ENCODE data around the gene EN1.

EN1 gene

GRCh38 chr2:118832791-118833715, 14.4 kb downstream of the EN1 start:
- TF ChIP-seq L3MBTL2 (conservative IDR thresholded peaks at IDR 0.05) = no peak
- no peak for TF ChIP-seq SUZ12 (IDR thresholded peaks at IDR 0.05)
- no peak for DNase-seq (ENCODE audit: extremely low spot score)
- POLR2A ChIA-PET = no interaction called here
- CTCF ChIA-PET = interaction anchor here (1.5 kb wide), 1 partner anchor 13 kb away, joined by 3 read pairs; no protein-coding TSS in a partner anchor

- CTCF ChIA-PET = interaction anchor here (1.5 kb wide), 1 partner anchor 14 kb away, joined by 3 read pairs; no protein-coding TSS in a partner anchor
- no peak for DNase-seq (ENCODE audit: extremely low spot score)
- POLR2A ChIA-PET = no interaction called here
- no peak for TF ChIP-seq SUZ12 (IDR thresholded peaks at IDR 0.05)
- no peak for TF ChIP-seq ELF4 (IDR thresholded peaks at IDR 0.05)
Observed at GRCh38 chr2:118832071-118832790, 15.2 kb downstream of the EN1 start.

GRCh38 chr2:118830881-118831280, 16.6 kb downstream of the EN1 start:
- ChIA-PET POLR2A (no interaction called here), CTCF (no interaction called here)
- no peak for TF ChIP-seq ZNF384 (IDR thresholded peaks at IDR 0.05)
- no peak for TF ChIP-seq CTBP1 (IDR thresholded peaks at IDR 0.05; ENCODE audit: borderline replicate concordance)
- TF ChIP-seq FOXA1 (IDR thresholded peaks at IDR 0.05) = no peak
- no peak for TF ChIP-seq TARDBP (IDR thresholded peaks at IDR 0.05)
- TF ChIP-seq PKNOX1 (IDR thresholded peaks at IDR 0.05) = no peak
- TF ChIP-seq NFRKB (IDR thresholded peaks at IDR 0.05) = no peak
- TF ChIP-seq SUZ12 (IDR thresholded peaks at IDR 0.05) = no peak
- no peak for DNase-seq (ENCODE audit: extremely low spot score)

- ChIA-PET POLR2A (no interaction called here), CTCF (no interaction called here)
- TF ChIP-seq NFRKB (IDR thresholded peaks at IDR 0.05) (no peak), L3MBTL2 (conservative IDR thresholded peaks at IDR 0.05) (no peak), LEF1 (IDR thresholded peaks at IDR 0.05; ENCODE audit: borderline replicate concordance) (no peak), SUZ12 (IDR thresholded peaks at IDR 0.05) (no peak), BHLHE40 (IDR thresholded peaks at IDR 0.05; ENCODE audit: borderline replicate concordance) (no peak)
- no peak for DNase-seq (ENCODE audit: extremely low spot score)
Observed at GRCh38 chr2:118830118-118830517, 17.3 kb downstream of the EN1 start.

- no peak for TF ChIP-seq LEF1 (IDR thresholded peaks at IDR 0.05; ENCODE audit: borderline replicate concordance)
- no peak for TF ChIP-seq BHLHE40 (IDR thresholded peaks at IDR 0.05; ENCODE audit: borderline replicate concordance)
- TF ChIP-seq ELF4 (IDR thresholded peaks at IDR 0.05) = no peak
- TF ChIP-seq SUZ12 (IDR thresholded peaks at IDR 0.05) = no peak
- no peak for TF ChIP-seq FOXM1 (IDR thresholded peaks at IDR 0.05; ENCODE audit: borderline replicate concordance)
- no peak for TF ChIP-seq NFRKB (IDR thresholded peaks at IDR 0.05)
- no peak for TF ChIP-seq CTBP1 (IDR thresholded peaks at IDR 0.05; ENCODE audit: borderline replicate concordance)
- no peak for TF ChIP-seq ZNF384 (IDR thresholded peaks at IDR 0.05)
- no peak for TF ChIP-seq FOXA1 (IDR thresholded peaks at IDR 0.05)
- TF ChIP-seq PKNOX1 (IDR thresholded peaks at IDR 0.05) = no peak
- no peak for TF ChIP-seq ARNT (IDR thresholded peaks at IDR 0.05)
- TF ChIP-seq L3MBTL2 (conservative IDR thresholded peaks at IDR 0.05) = no peak
- TF ChIP-seq FOXK2 (IDR thresholded peaks at IDR 0.05) = no peak
- TF ChIP-seq TARDBP (IDR thresholded peaks at IDR 0.05) = no peak
- no peak for TF ChIP-seq SP1 (IDR thresholded peaks at IDR 0.05)
- TF ChIP-seq HDGF (IDR thresholded peaks at IDR 0.05; ENCODE audit: borderline replicate concordance) = no peak
- no peak for DNase-seq (ENCODE audit: extremely low spot score)
- CTCF ChIA-PET = no interaction called here
- POLR2A ChIA-PET = no interaction called here
Observed at GRCh38 chr2:118826093-118826492, 21.4 kb downstream of the EN1 start.

GRCh38 chr2:118823633-118824032, 23.8 kb downstream of the EN1 start:
- ChIA-PET POLR2A (no interaction called here), CTCF (no interaction called here)
- no peak for DNase-seq (ENCODE audit: extremely low spot score)
- TF ChIP-seq ZNF384 (IDR thresholded peaks at IDR 0.05) (no peak), TARDBP (IDR thresholded peaks at IDR 0.05) (no peak), PKNOX1 (IDR thresholded peaks at IDR 0.05) (no peak), NFRKB (IDR thresholded peaks at IDR 0.05) (no peak)

GRCh38 chr2:118822572-118822971, 24.9 kb downstream of the EN1 start:
- DNase-seq (ENCODE audit: extremely low spot score) = no peak
- TF ChIP-seq NFRKB (IDR thresholded peaks at IDR 0.05) (no peak), ARNT (IDR thresholded peaks at IDR 0.05) (no peak), TARDBP (IDR thresholded peaks at IDR 0.05) (no peak), L3MBTL2 (conservative IDR thresholded peaks at IDR 0.05) (no peak), ELF4 (IDR thresholded peaks at IDR 0.05) (no peak), ZNF384 (IDR thresholded peaks at IDR 0.05) (no peak), PKNOX1 (IDR thresholded peaks at IDR 0.05) (no peak), LEF1 (IDR thresholded peaks at IDR 0.05; ENCODE audit: borderline replicate concordance) (no peak), FOXK2 (IDR thresholded peaks at IDR 0.05) (no peak), SUZ12 (IDR thresholded peaks at IDR 0.05) (no peak), HDGF (IDR thresholded peaks at IDR 0.05; ENCODE audit: borderline replicate concordance) (no peak), BHLHE40 (IDR thresholded peaks at IDR 0.05; ENCODE audit: borderline replicate concordance) (no peak), FOXA1 (IDR thresholded peaks at IDR 0.05) (no peak), CTBP1 (IDR thresholded peaks at IDR 0.05; ENCODE audit: borderline replicate concordance) (no peak), FOXM1 (IDR thresholded peaks at IDR 0.05; ENCODE audit: borderline replicate concordance) (no peak), SP1 (IDR thresholded peaks at IDR 0.05) (no peak)
- CTCF ChIA-PET = no interaction called here
- POLR2A ChIA-PET = no interaction called here
